Measurements from ENCODE around the gene LRRC14B. TPM values are rescaled to one million over a fixed set of nuclear protein-coding genes. Genes with fewer than 3 reads are reported as not detected.

LRRC14B gene
- total RNA-seq, 2 donors from 2014 or later: not detected

DNA sequence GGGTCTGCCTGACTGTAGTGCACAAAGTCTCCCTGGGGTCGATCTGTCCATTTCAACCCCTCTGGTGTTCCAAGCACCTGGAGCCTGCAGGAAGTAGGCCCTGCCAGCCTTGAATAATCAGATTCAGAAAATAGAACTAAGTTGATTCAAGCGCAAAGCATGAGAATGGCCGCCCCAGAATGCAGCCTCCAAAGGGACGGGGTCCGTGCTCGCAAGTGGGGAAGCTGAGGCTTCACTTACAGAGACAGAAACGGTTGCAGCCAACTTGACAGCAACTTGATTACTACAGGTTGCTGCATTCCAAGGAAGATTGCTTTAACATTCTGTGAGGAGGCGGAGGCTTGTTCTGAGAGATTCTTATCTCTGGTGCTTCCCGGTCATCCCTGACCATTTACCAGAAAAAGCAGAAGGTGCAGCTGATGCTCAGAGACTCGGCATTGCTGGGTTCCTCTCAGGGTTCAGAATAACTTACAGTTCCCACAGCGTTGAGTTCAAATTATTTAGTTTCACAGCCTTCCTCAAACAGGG is 14.9 kb upstream of the LRRC14B start:
- H3K4me3 ChIP-seq (ENCODE audit: low read length): no peak overlapping the region
- no peaks in the 10 kb centered on the region for H3K9me3 ChIP-seq (ENCODE audit: control insufficient read depth, low read length)
- H3K9ac ChIP-seq (ENCODE audit: extremely low read depth, low read length, poor library complexity, severe bottlenecking): no peak overlapping the region
- Mint-ChIP-seq H3K27me3 (ENCODE audit: insufficient read depth) (no peaks in the 10 kb centered on the region), H3K9me3 (no peaks in the 10 kb centered on the region), H3K4me1 (peaks cover 7% of the 10 kb centered on the region), H3K27ac (no peak overlapping the region), H3K36me3 (ENCODE audit: low read depth) (peaks cover 4% of the 10 kb centered on the region), H3K4me3 (no peak overlapping the region)
- no peak for DNase-seq
- 82 to 89% methylated on average over 10 to 11 of the region's 11 CpGs for WGBS, 2 experiments (ENCODE audit: insufficient coverage in 1 of 2, insufficient read length in 1 of 2)
- no peak overlapping the region for H3K27ac ChIP-seq (ENCODE audit: low read depth, low read length)
- TF ChIP-seq CTCF (conservative IDR thresholded peaks at IDR 0.05): no peak
- no peaks in the 10 kb centered on the region for H3K27me3 ChIP-seq (ENCODE audit: control insufficient read depth, insufficient read depth, low read length, poor library complexity, severe bottlenecking)
- no peaks in the 10 kb centered on the region for H3K36me3 ChIP-seq (ENCODE audit: control insufficient read depth, insufficient read depth, low read length)
- H3K4me1 ChIP-seq (ENCODE audit: control insufficient read depth, insufficient read depth, low read length): peaks cover 3% of the 10 kb centered on the region

DNA sequence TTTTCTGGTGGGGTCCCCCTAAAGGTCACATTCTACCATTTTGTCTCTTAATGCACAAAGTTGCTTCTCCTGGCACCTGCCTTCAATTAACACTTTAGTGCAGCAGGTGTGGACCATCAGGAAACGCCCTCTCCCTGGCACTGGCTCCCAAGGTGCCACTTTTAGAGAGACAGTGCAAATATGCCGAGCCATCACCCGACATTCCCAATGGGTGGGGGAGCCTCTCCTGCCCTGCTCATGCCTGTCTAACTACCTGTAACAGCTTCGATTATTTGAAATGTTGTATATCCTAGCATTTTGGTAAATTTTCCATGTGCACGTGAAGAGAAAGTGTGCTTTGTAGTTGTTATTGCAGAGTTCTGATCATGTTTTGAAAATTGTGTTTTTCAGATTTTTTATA is 13.2 kb upstream of the LRRC14B start:
- Histone ChIP-seq H3K9me3 (ENCODE audit: control insufficient read depth, low read length) (no peaks in the 10 kb centered on the region), H3K4me3 (ENCODE audit: low read length) (no peak overlapping the region), H3K4me1 (ENCODE audit: control insufficient read depth, insufficient read depth, low read length) (peaks cover 3% of the 10 kb centered on the region), H3K27me3 (ENCODE audit: control insufficient read depth, insufficient read depth, low read length, poor library complexity, severe bottlenecking) (no peaks in the 10 kb centered on the region), H3K9ac (ENCODE audit: extremely low read depth, low read length, poor library complexity, severe bottlenecking) (no peak overlapping the region), H3K36me3 (ENCODE audit: control insufficient read depth, insufficient read depth, low read length) (no peaks in the 10 kb centered on the region), H3K27ac (ENCODE audit: low read depth, low read length) (no peak overlapping the region)
- Mint-ChIP-seq H3K4me3 (no peak overlapping the region), H3K9me3 (no peaks in the 10 kb centered on the region), H3K27me3 (ENCODE audit: insufficient read depth) (no peaks in the 10 kb centered on the region), H3K4me1 (peaks cover 7% of the 10 kb centered on the region), H3K36me3 (ENCODE audit: low read depth) (peaks cover 1% of the 10 kb centered on the region), H3K27ac (no peak overlapping the region)
- 93 to 100% methylated on average over 2 to 5 of the region's 5 CpGs for WGBS, 2 experiments (ENCODE audit: insufficient coverage in 1 of 2, insufficient read length in 1 of 2)
- no peak for DNase-seq
- no peak for TF ChIP-seq CTCF (conservative IDR thresholded peaks at IDR 0.05)

- H3K36me3 Mint-ChIP-seq (ENCODE audit: low read depth): peaks cover 1% of the 10 kb centered on the region
- Histone ChIP-seq H3K4me3 (ENCODE audit: low read length) (no peak overlapping the region), H3K27ac (ENCODE audit: low read depth, low read length) (no peak overlapping the region), H3K36me3 (ENCODE audit: control insufficient read depth, insufficient read depth, low read length) (no peaks in the 10 kb centered on the region), H3K9me3 (ENCODE audit: control insufficient read depth, low read length) (no peaks in the 10 kb centered on the region), H3K4me1 (ENCODE audit: control insufficient read depth, insufficient read depth, low read length) (peaks cover 3% of the 10 kb centered on the region), H3K27me3 (ENCODE audit: control insufficient read depth, insufficient read depth, low read length, poor library complexity, severe bottlenecking) (no peaks in the 10 kb centered on the region), H3K9ac (ENCODE audit: extremely low read depth, low read length, poor library complexity, severe bottlenecking) (no peak overlapping the region)
- 90 to 92% methylated on average over 9 of the region's 9 CpGs for WGBS, 2 experiments (ENCODE audit: insufficient coverage in 1 of 2, insufficient read length in 1 of 2)
- no peak for DNase-seq
- no peak overlapping the region for H3K4me3 Mint-ChIP-seq
- no peak overlapping the region for H3K27ac Mint-ChIP-seq
- H3K4me1 Mint-ChIP-seq: peaks cover 7% of the 10 kb centered on the region
- no peak for TF ChIP-seq CTCF (conservative IDR thresholded peaks at IDR 0.05)
- no peaks in the 10 kb centered on the region for H3K27me3 Mint-ChIP-seq (ENCODE audit: insufficient read depth)
- H3K9me3 Mint-ChIP-seq: no peaks in the 10 kb centered on the region
These were observed 11.9 kb upstream of the LRRC14B start for GRCh38 chr5:179401-179800.
